ENCODE measurements around the gene MLLT3.

Gene MLLT3

DNA sequence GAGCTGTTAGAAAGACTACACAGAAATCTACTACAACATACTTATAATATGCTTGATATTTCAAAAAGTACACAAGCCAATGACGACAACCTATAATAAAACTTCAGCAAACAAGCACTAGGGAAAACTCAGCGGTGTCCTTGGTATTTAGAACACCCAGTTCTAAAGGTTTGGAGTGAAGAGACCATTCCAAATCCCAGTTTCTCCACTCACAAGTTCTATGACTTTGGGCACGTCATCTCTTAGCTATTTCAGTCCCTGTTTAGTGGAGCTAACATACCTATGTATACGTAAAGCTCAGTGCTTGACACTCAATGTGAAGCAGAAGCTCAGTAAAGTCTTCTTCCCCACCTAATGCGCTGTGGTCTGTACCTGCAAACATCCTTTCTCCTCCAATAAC, 52.8 kb downstream of the MLLT3 start:
- H3K27ac ChIP-seq = no peak overlapping the region
- no peaks in the 10 kb centered on the region for H4K20me1 ChIP-seq (ENCODE audit: insufficient read depth)
- no peaks in the 10 kb centered on the region for H3K36me3 ChIP-seq (ENCODE audit: insufficient read depth)
- H2AFZ ChIP-seq (ENCODE audit: low read depth) = no peak overlapping the region
- H3K79me2 ChIP-seq (ENCODE audit: insufficient read depth, low read depth) = no peaks in the 10 kb centered on the region
- no peak overlapping the region for H3K4me2 ChIP-seq
- no peaks in the 10 kb centered on the region for H3K27me3 ChIP-seq (ENCODE audit: insufficient read depth, low read depth)
- H3K4me3 ChIP-seq (IDR thresholded peaks at IDR 0.05; ENCODE audit: insufficient read depth, low read depth, low read length) = no peak overlapping the region
- TF ChIP-seq CTCF (conservative IDR thresholded peaks at IDR 0.05; ENCODE audit: low read depth, low read length) = no peak
- peaks cover 12% of the 10 kb centered on the region for H3K4me1 ChIP-seq (ENCODE audit: low read depth, poor library complexity, severe bottlenecking)
- H3K9ac ChIP-seq = no peak overlapping the region

DNA sequence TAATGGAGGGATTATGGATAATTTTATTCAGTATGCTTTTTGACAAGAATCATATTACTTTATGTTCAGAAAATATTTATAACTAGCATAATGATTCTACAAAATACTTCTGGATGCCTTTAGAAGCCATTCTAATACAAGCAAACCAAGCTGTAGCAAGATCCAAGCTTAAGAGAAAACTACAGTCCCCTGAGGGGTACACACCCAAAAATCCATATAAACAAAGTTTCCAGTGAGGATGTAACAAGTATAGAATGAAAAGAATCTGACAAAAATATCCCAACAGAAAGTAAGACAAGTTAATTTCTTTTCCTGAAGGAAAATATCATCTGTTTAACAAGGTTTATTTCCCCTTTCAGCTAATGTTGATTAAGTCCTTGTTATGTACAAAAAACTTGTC, 53.9 kb downstream of the MLLT3 start:
- Histone ChIP-seq H3K27me3 (ENCODE audit: insufficient read depth, low read depth) (no peaks in the 10 kb centered on the region), H3K9ac (no peak overlapping the region), H2AFZ (ENCODE audit: low read depth) (no peak overlapping the region), H3K4me2 (no peak overlapping the region), H3K4me1 (ENCODE audit: low read depth, poor library complexity, severe bottlenecking) (peaks cover 11% of the 10 kb centered on the region), H3K36me3 (ENCODE audit: insufficient read depth) (no peaks in the 10 kb centered on the region), H3K79me2 (ENCODE audit: insufficient read depth, low read depth) (no peaks in the 10 kb centered on the region), H3K27ac (no peak overlapping the region), H3K4me3 (IDR thresholded peaks at IDR 0.05; ENCODE audit: insufficient read depth, low read depth, low read length) (no peak overlapping the region), H4K20me1 (ENCODE audit: insufficient read depth) (no peaks in the 10 kb centered on the region)
- no peak for TF ChIP-seq CTCF (conservative IDR thresholded peaks at IDR 0.05; ENCODE audit: low read depth, low read length)

DNA sequence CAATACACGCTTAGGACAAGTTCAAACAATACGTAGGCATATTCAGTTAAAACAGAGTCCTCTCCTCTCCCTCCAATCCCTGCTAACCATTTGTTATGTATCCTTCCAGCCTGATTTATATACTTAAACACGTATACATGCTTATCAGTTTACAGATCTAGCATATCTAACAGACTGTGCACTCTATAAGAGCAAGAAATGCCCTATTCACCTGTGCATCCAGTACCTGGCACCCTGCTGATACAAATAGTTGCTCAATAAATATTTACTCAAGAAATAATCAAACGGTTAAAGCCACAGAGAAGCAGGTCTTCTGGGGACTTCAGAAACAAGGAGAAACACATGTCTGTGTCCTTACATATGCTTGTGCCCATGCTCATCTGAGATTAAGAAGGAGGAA, 55.9 kb downstream of the MLLT3 start:
- no peak for TF ChIP-seq CTCF (conservative IDR thresholded peaks at IDR 0.05; ENCODE audit: low read depth, low read length)
- no peaks in the 10 kb centered on the region for H3K27me3 ChIP-seq (ENCODE audit: insufficient read depth, low read depth)
- H3K4me3 ChIP-seq (IDR thresholded peaks at IDR 0.05; ENCODE audit: insufficient read depth, low read depth, low read length) = no peak overlapping the region
- no peak overlapping the region for H3K27ac ChIP-seq
- no peaks in the 10 kb centered on the region for H4K20me1 ChIP-seq (ENCODE audit: insufficient read depth)
- H3K36me3 ChIP-seq (ENCODE audit: insufficient read depth) = no peaks in the 10 kb centered on the region
- H3K79me2 ChIP-seq (ENCODE audit: insufficient read depth, low read depth) = no peaks in the 10 kb centered on the region
- H3K4me1 ChIP-seq (ENCODE audit: low read depth, poor library complexity, severe bottlenecking) = peaks cover 5% of the 10 kb centered on the region
- H2AFZ ChIP-seq (ENCODE audit: low read depth) = no peak overlapping the region
- H3K9ac ChIP-seq = no peak overlapping the region
- no peak overlapping the region for H3K4me2 ChIP-seq

GRCh38 chr9:20564650-20565049, 57.6 kb downstream of the MLLT3 start:
- no peak overlapping the region for H2AFZ ChIP-seq (ENCODE audit: low read depth)
- no peaks in the 10 kb centered on the region for H3K36me3 ChIP-seq (ENCODE audit: insufficient read depth)
- H3K27me3 ChIP-seq (ENCODE audit: insufficient read depth, low read depth) = no peaks in the 10 kb centered on the region
- H4K20me1 ChIP-seq (ENCODE audit: insufficient read depth) = no peaks in the 10 kb centered on the region
- no peaks in the 10 kb centered on the region for H3K79me2 ChIP-seq (ENCODE audit: insufficient read depth, low read depth)
- no peak overlapping the region for H3K4me2 ChIP-seq
- no peak overlapping the region for H3K27ac ChIP-seq
- no peak overlapping the region for H3K4me3 ChIP-seq (IDR thresholded peaks at IDR 0.05; ENCODE audit: insufficient read depth, low read depth, low read length)
- no peak overlapping the region for H3K9ac ChIP-seq
- H3K4me1 ChIP-seq (ENCODE audit: low read depth, poor library complexity, severe bottlenecking) = no peaks in the 10 kb centered on the region
- TF ChIP-seq CTCF (conservative IDR thresholded peaks at IDR 0.05; ENCODE audit: low read depth, low read length) = no peak

DNA sequence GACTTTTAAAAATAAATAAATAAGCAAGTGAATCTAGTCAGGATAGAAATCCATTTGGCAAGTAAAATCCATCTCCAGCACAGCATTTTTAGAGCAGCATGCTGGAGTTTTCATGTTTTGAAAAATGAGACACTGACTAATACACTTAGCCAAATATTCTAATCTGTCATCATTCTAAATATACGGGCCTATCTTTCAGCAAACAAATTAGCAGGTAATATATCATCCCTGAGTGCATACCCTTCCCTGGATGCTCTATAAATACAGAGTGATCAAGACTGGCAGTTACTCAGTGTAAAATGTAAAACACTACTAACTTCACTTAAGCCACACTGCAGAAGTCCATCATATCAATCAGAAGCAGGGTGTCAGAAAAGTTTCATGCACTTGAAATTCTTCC, 58.4 kb downstream of the MLLT3 start:
- H3K27ac ChIP-seq = no peak overlapping the region
- no peak overlapping the region for H3K4me3 ChIP-seq (IDR thresholded peaks at IDR 0.05; ENCODE audit: insufficient read depth, low read depth, low read length)
- H3K27me3 ChIP-seq (ENCODE audit: insufficient read depth, low read depth) = no peaks in the 10 kb centered on the region
- no peak for TF ChIP-seq CTCF (conservative IDR thresholded peaks at IDR 0.05; ENCODE audit: low read depth, low read length)
- no peaks in the 10 kb centered on the region for H3K36me3 ChIP-seq (ENCODE audit: insufficient read depth)
- no peaks in the 10 kb centered on the region for H4K20me1 ChIP-seq (ENCODE audit: insufficient read depth)
- H2AFZ ChIP-seq (ENCODE audit: low read depth) = no peak overlapping the region
- H3K79me2 ChIP-seq (ENCODE audit: insufficient read depth, low read depth) = no peaks in the 10 kb centered on the region
- H3K4me2 ChIP-seq = no peak overlapping the region
- no peaks in the 10 kb centered on the region for H3K4me1 ChIP-seq (ENCODE audit: low read depth, poor library complexity, severe bottlenecking)
- no peak overlapping the region for H3K9ac ChIP-seq
